ENCODE data around the gene EEF2KMT. TPM values are rescaled to one million over a fixed set of nuclear protein-coding genes. Genes with fewer than 3 reads are reported as not detected.

EEF2KMT gene
- total RNA-seq, 1 donor from 2014 or later: 10.7 TPM

DNA sequence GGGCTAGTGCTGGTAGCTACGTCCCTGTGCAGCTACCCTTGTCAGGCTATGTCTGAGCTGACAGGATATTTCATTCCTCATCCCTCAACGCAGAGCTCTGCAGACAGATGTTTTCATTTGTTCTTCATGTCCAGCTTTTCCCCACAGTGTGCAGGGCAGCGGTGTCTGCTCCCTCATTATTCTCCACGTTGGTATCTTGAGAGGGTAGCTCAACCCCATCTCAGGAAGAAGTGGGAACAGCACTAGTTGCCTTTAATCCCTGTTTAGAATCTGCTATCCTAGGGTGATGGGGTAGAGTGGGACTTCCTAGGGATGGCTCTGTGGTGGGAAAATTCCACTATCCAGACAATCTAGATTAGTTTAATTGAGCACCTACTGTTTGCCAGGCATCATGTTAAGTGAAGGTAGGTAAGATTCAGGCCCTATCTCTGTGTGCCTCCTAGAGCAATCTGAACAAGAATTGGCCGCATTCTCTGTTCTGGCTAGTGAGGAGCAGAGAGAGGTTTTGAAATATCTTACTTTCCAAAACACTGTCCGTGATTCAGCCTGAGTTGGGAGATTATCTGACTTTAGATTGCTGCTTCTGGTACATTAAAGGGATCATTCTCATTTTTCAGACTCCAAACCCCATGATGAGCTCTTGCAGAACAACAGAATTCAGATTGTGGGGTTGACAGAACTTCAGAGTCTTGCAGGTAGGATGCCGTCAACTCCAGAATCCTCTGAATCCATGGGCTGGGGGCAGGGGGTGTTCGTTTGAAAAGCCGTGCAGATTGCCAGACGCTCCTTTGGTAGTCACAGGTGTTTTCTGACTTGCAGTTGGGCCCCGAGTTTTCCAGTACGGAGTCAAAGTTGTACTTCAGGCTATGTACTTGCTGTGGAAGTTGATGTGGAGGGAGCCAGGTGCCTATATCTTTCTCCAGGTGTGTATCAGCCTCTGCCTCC lies 25.0 kb downstream of the EEF2KMT start:
- H3K36me3 Mint-ChIP-seq (ENCODE audit: low read depth): peaks cover 6% of the 10 kb centered on the region
- H3K9me3 Mint-ChIP-seq (ENCODE audit: low read depth): no peaks in the 10 kb centered on the region
- TF ChIP-seq, protein P1, sequence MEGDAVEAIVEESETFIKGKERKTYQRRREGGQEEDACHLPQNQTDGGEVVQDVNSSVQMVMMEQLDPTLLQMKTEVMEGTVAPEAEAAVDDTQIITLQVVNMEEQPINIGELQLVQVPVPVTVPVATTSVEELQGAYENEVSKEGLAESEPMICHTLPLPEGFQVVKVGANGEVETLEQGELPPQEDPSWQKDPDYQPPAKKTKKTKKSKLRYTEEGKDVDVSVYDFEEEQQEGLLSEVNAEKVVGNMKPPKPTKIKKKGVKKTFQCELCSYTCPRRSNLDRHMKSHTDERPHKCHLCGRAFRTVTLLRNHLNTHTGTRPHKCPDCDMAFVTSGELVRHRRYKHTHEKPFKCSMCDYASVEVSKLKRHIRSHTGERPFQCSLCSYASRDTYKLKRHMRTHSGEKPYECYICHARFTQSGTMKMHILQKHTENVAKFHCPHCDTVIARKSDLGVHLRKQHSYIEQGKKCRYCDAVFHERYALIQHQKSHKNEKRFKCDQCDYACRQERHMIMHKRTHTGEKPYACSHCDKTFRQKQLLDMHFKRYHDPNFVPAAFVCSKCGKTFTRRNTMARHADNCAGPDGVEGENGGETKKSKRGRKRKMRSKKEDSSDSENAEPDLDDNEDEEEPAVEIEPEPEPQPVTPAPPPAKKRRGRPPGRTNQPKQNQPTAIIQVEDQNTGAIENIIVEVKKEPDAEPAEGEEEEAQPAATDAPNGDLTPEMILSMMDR (IDR thresholded peaks at IDR 0.05): no peak

DNA sequence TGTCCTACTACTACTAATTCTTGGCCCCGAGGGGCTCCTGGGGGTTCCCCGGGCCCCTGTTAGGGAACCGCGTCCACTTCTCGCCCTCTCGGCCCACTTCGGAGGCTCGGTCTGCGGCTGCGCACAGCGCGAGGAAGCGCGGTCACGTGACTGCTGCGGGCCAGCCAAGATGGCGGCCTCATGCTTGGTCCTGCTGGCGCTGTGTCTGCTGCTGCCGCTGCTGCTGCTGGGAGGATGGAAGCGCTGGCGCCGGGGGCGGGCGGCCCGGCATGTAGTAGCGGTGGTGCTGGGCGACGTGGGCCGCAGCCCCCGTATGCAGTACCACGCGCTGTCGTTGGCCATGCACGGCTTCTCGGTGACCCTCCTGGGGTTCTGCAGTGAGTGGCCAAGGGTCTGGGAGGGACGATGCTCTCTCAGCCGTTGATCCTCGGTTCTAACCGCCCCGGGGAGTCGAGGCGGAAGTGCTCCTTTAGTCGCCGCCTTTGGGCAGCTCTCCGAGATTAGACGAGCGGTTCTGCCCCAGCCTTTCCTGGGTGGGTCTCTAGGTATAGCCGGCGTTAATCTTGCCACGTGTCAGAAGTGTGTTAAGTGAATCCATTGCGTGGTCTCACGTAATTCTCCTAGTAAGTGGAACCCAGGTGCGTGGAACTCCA lies 25.8 kb downstream of the EEF2KMT start, which contains the start of gene ALG1:
ALG1 (plus strand) TSS at position 163 of the 653 bp plus-strand sequence; CDS start at position 170, 7 bp downstream.
- H3K4me1 Mint-ChIP-seq (ENCODE audit: low read depth): peaks cover 22% of the 10 kb centered on the region
- H3K9me3 Mint-ChIP-seq (ENCODE audit: low read depth): no peaks in the 10 kb centered on the region
- DNase-seq (ENCODE audit: low spot score): peak; percentile 94
- H3K36me3 Mint-ChIP-seq (ENCODE audit: low read depth): peaks cover 6% of the 10 kb centered on the region
- H3K4me3 Mint-ChIP-seq (ENCODE audit: unreplicated experiment): peak within 1 kb of the TSS; percentile 97
- peaks cover 11% of the 10 kb centered on the region for H3K27me3 Mint-ChIP-seq (ENCODE audit: low read depth)
- TF ChIP-seq, protein P1 (IDR thresholded peaks at IDR 0.05): peak; percentile 14
- peak within 1 kb of the TSS; percentile 95 for H3K27ac Mint-ChIP-seq (ENCODE audit: unreplicated experiment)

More for the DNA sequence above, 25.0 kb downstream of the EEF2KMT start:
- DNase-seq (ENCODE audit: low spot score): peak; percentile 50
- peak overlapping the region; percentile 95 for H3K27ac Mint-ChIP-seq (ENCODE audit: unreplicated experiment)
- H3K27me3 Mint-ChIP-seq (ENCODE audit: low read depth): peaks cover 5% of the 10 kb centered on the region
- peaks cover 22% of the 10 kb centered on the region for H3K4me1 Mint-ChIP-seq (ENCODE audit: low read depth)
- peak overlapping the region; percentile 97 for H3K4me3 Mint-ChIP-seq (ENCODE audit: unreplicated experiment)

DNA sequence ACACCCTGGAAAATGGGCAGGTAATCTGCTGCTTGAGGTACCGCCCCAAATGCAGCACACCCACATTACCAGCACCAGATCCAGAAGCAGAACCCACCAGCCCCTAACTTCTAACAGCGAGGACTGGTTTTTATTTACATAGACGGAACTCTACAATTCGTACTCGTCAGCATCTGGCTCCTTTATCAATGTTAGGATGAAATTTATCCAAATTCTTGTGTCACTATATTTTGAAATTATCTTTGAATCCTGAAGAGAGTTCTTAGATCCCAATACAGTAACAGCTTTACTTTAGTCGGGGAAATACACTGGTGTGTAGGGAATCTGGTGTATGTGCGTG lies 26.3 kb downstream of the EEF2KMT start:
- TF ChIP-seq, protein P1 (IDR thresholded peaks at IDR 0.05): no peak
- peak overlapping the region; percentile 97 for H3K4me3 Mint-ChIP-seq (ENCODE audit: unreplicated experiment)
- H3K36me3 Mint-ChIP-seq (ENCODE audit: low read depth): peaks cover 6% of the 10 kb centered on the region
- no peak for DNase-seq (ENCODE audit: low spot score)
- peak overlapping the region; percentile 95 for H3K27ac Mint-ChIP-seq (ENCODE audit: unreplicated experiment)
- H3K4me1 Mint-ChIP-seq (ENCODE audit: low read depth): peaks cover 22% of the 10 kb centered on the region
- peaks cover 11% of the 10 kb centered on the region for H3K27me3 Mint-ChIP-seq (ENCODE audit: low read depth)
- no peaks in the 10 kb centered on the region for H3K9me3 Mint-ChIP-seq (ENCODE audit: low read depth)

DNA sequence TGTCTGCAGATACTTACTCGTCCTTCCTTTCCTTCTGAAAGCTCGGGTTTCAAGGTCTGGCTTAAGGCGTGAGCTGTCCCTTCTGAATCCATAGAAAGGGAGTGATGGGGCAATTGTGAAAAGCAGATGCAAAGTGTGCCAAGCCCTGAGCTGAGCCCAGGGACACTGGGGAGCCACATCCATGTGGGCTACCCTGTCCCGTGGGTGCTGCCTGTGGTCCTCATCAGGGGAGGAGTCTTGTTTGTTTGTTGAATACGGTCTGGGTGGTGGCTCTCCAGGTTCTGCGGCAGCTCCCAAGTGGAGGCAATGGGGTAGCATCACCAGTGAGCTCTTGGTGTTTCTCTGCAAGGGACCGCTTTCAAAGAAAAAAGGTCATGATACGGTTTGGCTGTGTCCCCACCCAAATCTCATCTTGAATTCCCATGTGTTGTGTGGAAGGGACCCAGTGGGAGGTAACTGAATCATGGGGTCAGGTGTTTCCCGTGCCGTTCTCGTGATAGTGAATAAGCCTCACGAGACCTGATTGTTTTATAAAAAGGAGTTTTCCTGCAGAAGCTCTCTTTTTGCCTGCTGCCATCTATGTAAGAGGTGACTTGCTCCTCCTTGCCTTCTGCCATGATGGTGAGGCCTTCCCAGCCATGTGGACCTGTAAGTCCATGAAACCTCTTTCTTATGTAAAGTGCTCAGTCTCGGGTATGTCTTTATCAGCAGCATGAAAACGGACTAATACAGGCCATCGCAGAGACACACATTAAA lies 27.0 kb downstream of the EEF2KMT start:
- peaks cover 11% of the 10 kb centered on the region for H3K27me3 Mint-ChIP-seq (ENCODE audit: low read depth)
- no peak overlapping the region for H3K4me3 Mint-ChIP-seq (ENCODE audit: unreplicated experiment)
- H3K4me1 Mint-ChIP-seq (ENCODE audit: low read depth): peaks cover 22% of the 10 kb centered on the region
- TF ChIP-seq, protein P1 (IDR thresholded peaks at IDR 0.05): no peak
- H3K9me3 Mint-ChIP-seq (ENCODE audit: low read depth): no peaks in the 10 kb centered on the region
- DNase-seq (ENCODE audit: low spot score): peak; percentile 32
- H3K36me3 Mint-ChIP-seq (ENCODE audit: low read depth): peaks cover 4% of the 10 kb centered on the region
- H3K27ac Mint-ChIP-seq (ENCODE audit: unreplicated experiment): no peak overlapping the region

DNA sequence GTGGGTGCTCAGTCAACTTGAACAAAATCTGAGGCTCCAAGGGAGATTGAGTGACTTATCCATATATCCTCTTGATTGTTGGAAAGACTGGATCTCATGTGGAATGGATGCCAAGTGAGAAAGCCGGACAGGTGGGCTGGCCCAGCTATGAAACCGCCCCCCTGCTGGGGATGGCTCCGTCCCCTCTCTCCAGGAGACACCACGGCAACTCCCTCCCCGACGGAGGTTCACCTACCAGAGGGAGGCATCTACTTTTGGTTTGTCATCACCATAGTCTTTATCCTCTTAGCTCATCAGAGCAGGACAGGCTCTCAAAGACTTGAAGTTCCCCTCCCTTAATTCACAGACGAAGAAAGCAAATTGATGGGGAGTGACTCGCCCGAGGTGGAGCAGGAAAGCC lies 27.7 kb downstream of the EEF2KMT start:
- H3K9me3 Mint-ChIP-seq (ENCODE audit: low read depth): no peaks in the 10 kb centered on the region
- H3K27me3 Mint-ChIP-seq (ENCODE audit: low read depth): peaks cover 15% of the 10 kb centered on the region
- TF ChIP-seq, protein P1 (IDR thresholded peaks at IDR 0.05): no peak
- H3K4me1 Mint-ChIP-seq (ENCODE audit: low read depth): peaks cover 22% of the 10 kb centered on the region
- H3K4me3 Mint-ChIP-seq (ENCODE audit: unreplicated experiment): no peak overlapping the region
- H3K27ac Mint-ChIP-seq (ENCODE audit: unreplicated experiment): no peak overlapping the region
- H3K36me3 Mint-ChIP-seq (ENCODE audit: low read depth): peaks cover 2% of the 10 kb centered on the region
- peak; percentile 50 for DNase-seq (ENCODE audit: low spot score)

All from chondrocyte (in vitro differentiated cells).